ENCODE measurements around the gene DHRSX.

GRCh38 chrX:2410279-2411020 is 90.3 kb downstream of the DHRSX start:
- TF ChIP-seq ARNTL (CRISPR knock-in tag; IDR thresholded peaks at IDR 0.05; ENCODE audit: borderline replicate concordance, low read depth) (no peak), PATZ1 (CRISPR knock-in tag; IDR thresholded peaks at IDR 0.05; ENCODE audit: borderline replicate concordance) (no peak), RARB (CRISPR knock-in tag; IDR thresholded peaks at IDR 0.05) (no peak)

Data from SK-N-SH treated with all-trans-retinoic acid at 6 μM for 48 hours (cell line).